ENCODE results near the gene UBE2C.
A peak's percentile ranks its signal among the peaks of the same experiment; 100 is the strongest.
"Not testable (repeated sequence)": the region's sequence is repeated elsewhere in the genome, so short reads cannot be mapped to it uniquely, and the experiment has no call there.

The UBE2C gene

DNA sequence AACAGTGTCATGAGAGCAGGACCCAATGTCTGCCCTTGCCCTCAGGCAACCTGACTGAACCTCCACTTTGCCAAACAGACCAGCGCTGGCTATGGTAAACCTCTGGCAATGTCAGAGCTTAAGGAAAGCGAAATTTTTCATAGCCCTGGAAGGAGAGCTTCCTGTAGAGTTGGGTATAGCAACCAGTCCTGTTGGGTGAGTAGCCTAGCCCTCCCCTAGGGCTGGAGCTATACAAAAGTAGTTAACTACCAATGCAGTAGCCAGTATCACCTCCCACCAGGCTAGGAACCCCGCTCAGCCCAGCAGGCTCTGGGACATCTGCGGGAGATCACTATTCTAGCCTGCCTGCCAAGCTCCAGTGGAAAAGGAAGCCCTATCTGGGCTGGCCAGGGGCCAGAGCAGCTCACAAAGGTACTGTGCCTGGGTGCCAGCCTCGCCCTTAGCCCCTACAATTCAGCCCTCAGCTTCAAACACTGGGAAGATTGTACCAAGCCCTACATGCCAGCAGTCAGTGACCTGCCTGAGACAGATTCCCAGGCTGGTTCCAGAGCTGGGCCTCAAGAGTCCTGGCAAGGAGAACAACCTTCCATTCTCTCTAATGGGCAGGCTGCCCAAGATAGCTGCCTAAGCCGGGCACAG is 28.7 kb upstream of the UBE2C start:
- Mint-ChIP-seq H3K27ac (no peak overlapping the region), H3K4me1 (peaks cover 8% of the 10 kb centered on the region), H3K36me3 (no peaks in the 10 kb centered on the region), H3K4me3 (no peak overlapping the region), H3K9me3 (no peaks in the 10 kb centered on the region)
- ATAC-seq (no peak), DNase-seq (ENCODE audit: low spot score in 2 of 2) (no peak)

DNA sequence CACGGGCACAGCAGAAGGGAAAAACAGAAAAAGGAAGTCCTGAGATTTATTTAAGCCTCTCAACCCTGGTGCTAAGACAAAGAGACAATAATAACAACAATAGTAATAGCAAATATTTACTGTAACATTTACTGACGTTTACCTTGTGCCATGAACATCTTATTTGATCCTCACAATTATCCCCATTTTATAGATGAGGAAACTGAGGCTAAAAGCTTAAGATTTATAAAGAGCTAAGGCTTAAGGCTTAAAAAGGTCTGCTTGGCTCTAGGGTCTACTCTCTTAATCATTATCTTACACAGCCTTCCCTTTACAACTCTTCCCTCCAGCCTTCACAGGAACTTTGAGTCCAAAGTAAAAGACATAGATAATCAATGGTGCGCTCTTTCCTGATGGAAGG is 24.1 kb upstream of the UBE2C start:
- no peak for ATAC-seq
- Mint-ChIP-seq H3K9me3 (no peaks in the 10 kb centered on the region), H3K27ac (no peak overlapping the region), H3K36me3 (peaks cover 18% of the 10 kb centered on the region), H3K4me1 (peaks cover 20% of the 10 kb centered on the region), H3K4me3 (no peak overlapping the region)
- no peak for DNase-seq (ENCODE audit: low spot score in 2 of 2)

DNA sequence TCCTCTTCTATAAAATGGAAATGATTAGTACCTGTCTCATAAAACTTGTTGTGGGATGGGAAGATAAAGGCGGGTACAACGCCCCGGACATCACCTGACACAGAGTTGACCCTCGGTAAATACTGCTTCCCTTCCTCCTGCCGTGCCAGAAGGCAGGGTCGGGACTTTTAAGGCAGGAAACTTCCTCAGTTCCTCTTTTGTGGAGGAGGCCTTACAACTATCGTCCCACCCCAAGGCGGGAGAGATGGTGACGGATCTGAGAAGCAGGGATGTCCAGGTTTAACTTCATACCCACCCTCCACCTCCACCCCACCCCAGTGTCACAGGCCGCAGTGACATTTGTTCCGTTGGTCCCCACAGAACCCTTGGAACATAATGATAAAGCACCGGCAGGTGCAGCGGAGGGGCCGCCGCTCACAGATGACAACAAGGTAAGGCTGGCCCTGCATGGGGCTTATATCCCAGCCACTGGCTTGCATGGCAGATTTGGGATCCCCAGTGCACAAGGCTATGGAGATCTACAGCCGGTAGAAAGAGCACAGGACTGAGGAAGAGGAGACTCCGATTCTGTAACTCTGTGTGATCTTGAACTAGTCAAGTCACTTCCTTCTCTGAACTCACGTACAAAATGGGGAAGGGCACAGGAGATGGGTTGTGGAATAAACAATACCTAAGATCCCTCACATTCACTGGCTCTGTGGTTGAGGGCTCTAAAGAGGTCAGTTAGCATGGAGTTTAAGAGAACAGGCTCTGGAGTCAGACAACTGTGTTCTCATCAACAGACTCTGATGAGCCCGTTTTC is 19.9 kb upstream of the UBE2C start:
- H3K4me1 Mint-ChIP-seq, result peaks cover 20% of the 10 kb centered on the region
- H3K9me3 Mint-ChIP-seq, result no peaks in the 10 kb centered on the region
- H3K27ac Mint-ChIP-seq, result peak overlapping the region; percentile 88

DNA sequence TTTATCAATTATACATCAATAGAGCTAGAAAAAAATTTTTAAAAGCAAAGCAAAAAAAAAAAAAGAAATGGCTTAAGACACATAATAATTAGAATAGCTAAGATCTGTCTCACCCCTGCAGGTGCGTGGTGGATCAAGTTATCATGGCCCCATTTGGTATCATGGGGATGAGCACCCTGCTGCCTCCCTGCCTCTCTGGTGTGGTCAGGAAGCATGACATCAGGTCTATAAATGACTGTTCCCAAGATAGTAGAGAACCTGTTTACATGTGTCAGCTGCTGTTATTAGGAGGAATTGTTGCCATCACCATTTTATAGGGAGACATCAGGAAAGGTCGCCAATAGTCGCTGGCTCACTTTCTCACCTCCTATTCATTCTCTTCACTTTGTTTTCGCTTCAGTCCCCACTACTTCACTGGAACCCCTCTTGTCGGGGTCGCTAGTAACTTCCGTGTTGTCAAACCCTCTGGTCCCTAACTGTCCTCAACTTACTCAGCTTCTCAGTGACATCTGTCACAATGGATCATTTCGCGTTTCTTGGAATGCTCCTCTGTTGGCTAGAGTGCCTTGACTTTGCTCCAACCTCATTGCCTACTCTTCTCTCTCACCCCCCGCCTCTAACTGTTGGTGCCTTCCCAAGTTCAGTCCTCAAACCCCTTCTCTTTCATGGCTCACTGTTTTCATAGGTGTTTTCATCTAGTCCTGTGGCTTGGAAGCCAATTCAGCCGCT is 15.9 kb upstream of the UBE2C start:
- peak overlapping the region; percentile 0 for H3K27ac Mint-ChIP-seq
- no peak for DNase-seq (ENCODE audit: low spot score in 2 of 2)

More for the DNA sequence above, 19.9 kb upstream of the UBE2C start:
- peak overlapping the region; percentile 77 for H3K4me3 Mint-ChIP-seq
- H3K36me3 Mint-ChIP-seq, result peaks cover 60% of the 10 kb centered on the region
- ATAC-seq, result no peak
- no peak for DNase-seq (ENCODE audit: low spot score in 2 of 2)

DNA sequence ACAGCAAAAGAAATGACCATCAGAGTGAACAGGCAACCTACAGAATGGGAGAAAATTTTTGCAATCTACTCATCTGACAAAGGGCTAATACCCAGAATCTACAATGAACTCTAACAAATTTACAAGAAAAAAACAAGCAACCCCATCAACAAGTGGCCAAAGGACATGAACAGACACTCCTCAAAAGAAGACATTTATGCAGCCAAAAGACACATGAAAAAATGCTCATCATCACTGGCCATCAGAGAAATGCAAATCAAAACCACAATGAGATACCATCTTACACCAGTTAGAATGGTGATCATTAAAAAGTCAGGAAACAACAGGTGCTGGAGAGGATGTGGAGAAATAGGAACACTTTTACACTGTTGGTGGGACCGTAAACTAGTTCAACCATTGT is 14.9 kb upstream of the UBE2C start:
- ATAC-seq; H3K4me3 Mint-ChIP-seq; H3K9me3 Mint-ChIP-seq; DNase-seq (ENCODE audit: low spot score in 2 of 2): not testable (repeated sequence)
- Mint-ChIP-seq H3K36me3 (peaks cover 82% of the 10 kb centered on the region), H3K27ac (peak overlapping the region; percentile 0), H3K4me1 (peaks cover 17% of the 10 kb centered on the region)

More for the DNA sequence above, 15.9 kb upstream of the UBE2C start:
- Mint-ChIP-seq H3K36me3 (peaks cover 82% of the 10 kb centered on the region), H3K4me3 (no peak overlapping the region), H3K9me3 (no peaks in the 10 kb centered on the region), H3K4me1 (peaks cover 23% of the 10 kb centered on the region)
- no peak for ATAC-seq

DNA sequence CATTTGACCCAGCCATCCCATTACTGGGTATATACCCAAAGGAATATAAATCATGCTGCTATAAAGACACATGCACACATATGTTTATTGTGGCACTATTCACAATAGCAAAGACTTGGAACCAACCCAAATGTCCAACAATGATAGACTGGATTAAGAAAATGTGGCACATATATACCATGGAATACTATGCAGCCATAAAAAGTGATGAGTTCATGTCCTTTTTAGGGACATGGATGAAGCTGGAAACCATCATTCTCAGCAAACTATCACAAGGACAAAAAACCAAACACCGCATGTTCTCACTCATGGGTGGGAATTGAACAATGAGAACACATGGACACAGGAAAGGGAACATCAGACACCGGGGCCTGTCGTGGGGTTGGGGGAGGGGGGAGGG is 14.5 kb upstream of the UBE2C start:
- H3K36me3 Mint-ChIP-seq, result peaks cover 83% of the 10 kb centered on the region

DNA sequence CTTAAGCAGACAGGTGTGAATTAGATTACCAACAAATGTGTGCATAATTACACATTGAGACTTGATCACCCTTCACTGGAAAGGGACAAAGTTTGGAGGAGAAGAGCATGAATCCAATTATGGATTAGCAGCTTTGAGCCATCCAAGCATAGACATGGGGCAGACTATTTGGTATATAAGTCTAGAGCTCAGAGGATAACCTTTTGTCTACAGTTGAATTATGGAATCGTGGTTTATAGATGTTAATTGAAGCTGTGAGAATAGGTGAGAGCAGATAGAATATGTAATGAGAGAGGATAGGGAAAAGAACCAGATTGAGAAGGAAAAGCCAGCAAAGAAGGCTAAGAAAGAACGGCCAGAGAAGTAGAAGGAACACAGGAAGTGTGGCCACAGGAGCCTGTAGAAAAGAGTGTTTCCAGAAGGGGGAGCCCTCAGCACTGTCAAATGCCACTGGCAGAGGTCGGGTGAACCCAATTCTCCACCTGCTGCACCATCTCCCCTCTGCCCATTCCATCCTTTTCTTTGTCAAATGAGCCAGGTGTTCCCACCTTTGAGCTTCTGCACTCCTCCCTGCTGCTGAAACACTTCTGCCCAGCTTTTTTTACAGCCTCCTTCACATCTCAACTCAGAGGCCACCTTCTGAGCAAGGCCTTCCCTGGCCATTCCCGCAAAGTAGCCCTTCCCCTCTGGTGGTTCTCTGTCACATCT is 13.4 kb upstream of the UBE2C start:
- Mint-ChIP-seq H3K4me3 (no peak overlapping the region), H3K27ac (peak overlapping the region; percentile 3), H3K36me3 (peaks cover 83% of the 10 kb centered on the region), H3K9me3 (no peaks in the 10 kb centered on the region), H3K4me1 (peaks cover 10% of the 10 kb centered on the region)
- DNase-seq (ENCODE audit: low spot score in 2 of 2), result peak; percentile 57 to 81
- ATAC-seq, result peak; percentile 93

More for the DNA sequence above, 14.5 kb upstream of the UBE2C start:
- not testable (repeated sequence) for H3K27ac Mint-ChIP-seq; ATAC-seq; H3K4me3 Mint-ChIP-seq; DNase-seq (ENCODE audit: low spot score in 2 of 2); H3K9me3 Mint-ChIP-seq
- peaks cover 12% of the 10 kb centered on the region for H3K4me1 Mint-ChIP-seq

DNA sequence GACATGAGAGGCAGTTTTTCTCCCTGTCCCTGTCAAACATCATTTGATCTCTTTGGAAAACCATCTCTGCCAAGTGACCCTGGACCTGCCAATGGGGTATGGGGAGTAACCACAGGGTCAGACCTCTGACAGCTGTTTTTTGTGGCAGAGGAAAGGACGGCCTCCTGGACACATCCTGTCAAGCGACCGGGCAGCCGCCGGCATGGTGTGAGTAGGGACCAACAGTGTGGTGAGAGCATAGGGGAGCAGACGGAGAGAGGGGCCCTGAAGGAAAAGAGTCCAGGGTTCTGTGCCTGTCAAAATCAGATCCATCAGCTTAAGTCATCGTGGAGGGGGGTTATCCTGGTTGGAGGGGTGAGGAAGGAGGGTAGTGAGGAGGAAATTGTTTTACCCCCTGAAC is 10.6 kb upstream of the UBE2C start:
- H3K36me3 Mint-ChIP-seq, result peaks cover 83% of the 10 kb centered on the region
- H3K4me1 Mint-ChIP-seq, result peaks cover 10% of the 10 kb centered on the region
- DNase-seq (ENCODE audit: low spot score in 2 of 2), result no peak
- no peaks in the 10 kb centered on the region for H3K9me3 Mint-ChIP-seq
- no peak overlapping the region for H3K27ac Mint-ChIP-seq
- H3K4me3 Mint-ChIP-seq, result no peak overlapping the region
- no peak for ATAC-seq

DNA sequence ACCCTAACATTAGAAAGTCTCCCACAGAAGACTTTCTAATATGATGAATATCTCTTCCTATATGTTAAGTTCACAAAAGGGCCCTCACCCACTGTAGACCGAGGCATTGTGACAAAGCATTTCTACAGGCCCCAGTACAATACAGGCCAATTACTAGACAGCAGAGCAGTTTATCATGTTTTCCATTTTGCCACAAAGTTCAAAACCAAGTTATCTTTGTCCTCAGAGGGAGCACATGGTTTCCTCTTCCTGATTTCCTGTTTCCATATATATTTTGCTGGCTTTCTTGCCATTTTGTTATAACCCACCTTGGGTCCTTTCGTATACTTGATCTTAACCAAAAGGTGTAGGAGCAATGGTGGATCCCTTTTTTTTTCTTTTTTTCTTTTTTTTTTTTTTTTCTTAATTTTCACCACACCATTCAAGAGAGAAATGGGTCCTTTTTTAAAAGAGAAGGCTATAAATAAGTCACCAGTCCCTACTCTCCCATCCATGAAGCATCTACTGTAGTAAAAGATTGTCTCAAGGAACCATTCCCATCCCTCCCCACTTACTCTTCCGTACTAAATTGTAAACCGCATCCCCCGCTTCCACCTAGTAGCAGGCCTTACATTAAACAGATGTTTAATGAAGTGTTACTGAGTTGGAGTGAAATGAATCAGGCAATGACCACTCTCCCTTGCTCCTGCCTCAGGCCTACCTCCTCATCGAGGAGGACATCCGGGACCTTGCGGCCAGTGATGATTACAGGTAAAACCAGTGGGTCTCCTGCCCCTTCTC is 2.1 kb upstream of the UBE2C start:
- DNase-seq (ENCODE audit: low spot score in 2 of 2), result no peak
- H3K9me3 Mint-ChIP-seq, result no peaks in the 10 kb centered on the region
- no peak overlapping the region for H3K4me3 Mint-ChIP-seq
- peak overlapping the region; percentile 76 for H3K27ac Mint-ChIP-seq
- H3K36me3 Mint-ChIP-seq, result peaks cover 95% of the 10 kb centered on the region
- H3K4me1 Mint-ChIP-seq, result peaks cover 20% of the 10 kb centered on the region
- no peak for ATAC-seq

DNA sequence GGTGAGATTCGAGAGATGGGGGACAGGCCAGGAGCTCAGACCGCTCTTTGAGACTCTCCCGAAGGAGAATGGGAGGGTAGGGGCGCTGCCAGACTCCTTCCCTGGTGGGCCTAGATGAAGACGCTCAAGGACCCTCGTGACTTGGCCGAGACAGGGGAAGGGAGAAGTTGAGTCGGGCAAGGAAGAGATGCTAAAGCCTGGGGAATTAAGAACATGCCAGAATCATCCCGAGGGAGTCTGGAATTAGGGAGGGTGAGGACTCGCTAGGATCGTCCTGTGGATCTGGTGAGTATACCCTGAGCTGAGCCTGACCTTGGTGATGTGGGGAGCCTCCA is 529 bp downstream of the UBE2C start:
- peak overlapping the region; percentile 91 for H3K27ac Mint-ChIP-seq

DNA sequence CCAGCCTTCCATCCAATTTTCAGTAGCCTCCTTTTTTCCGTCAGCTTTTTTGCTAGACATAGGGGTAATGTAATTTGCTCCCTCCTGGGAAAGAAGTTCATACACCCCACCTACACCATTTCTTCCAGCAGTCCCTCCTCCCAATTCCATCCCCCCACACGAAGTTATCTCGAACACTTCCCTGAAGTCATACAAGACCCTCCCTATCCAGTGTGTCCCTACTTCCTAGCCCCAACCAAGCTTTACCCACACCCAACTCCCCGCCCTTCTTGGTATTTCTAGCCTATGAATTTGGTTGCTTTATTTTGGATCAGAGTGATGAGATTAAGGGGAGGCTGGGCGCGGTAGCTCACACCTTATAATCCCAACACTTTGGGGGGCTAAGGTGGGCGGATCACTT is 1.0 kb downstream of the UBE2C start:
- DNase-seq (ENCODE audit: low spot score in 2 of 2) (no peak), ATAC-seq (no peak)
- H3K27ac Mint-ChIP-seq, result peak overlapping the region; percentile 91
- peaks cover 82% of the 10 kb centered on the region for H3K36me3 Mint-ChIP-seq
- no peaks in the 10 kb centered on the region for H3K9me3 Mint-ChIP-seq
- H3K4me1 Mint-ChIP-seq, result peaks cover 20% of the 10 kb centered on the region
- H3K4me3 Mint-ChIP-seq, result peak overlapping the region; percentile 91

More for the DNA sequence above, 529 bp downstream of the UBE2C start:
- DNase-seq (ENCODE audit: low spot score in 2 of 2), result no peak
- Mint-ChIP-seq H3K9me3 (no peaks in the 10 kb centered on the region), H3K4me1 (peaks cover 20% of the 10 kb centered on the region), H3K36me3 (peaks cover 87% of the 10 kb centered on the region), H3K4me3 (peak overlapping the region; percentile 91)
- ATAC-seq, result no peak

DNA sequence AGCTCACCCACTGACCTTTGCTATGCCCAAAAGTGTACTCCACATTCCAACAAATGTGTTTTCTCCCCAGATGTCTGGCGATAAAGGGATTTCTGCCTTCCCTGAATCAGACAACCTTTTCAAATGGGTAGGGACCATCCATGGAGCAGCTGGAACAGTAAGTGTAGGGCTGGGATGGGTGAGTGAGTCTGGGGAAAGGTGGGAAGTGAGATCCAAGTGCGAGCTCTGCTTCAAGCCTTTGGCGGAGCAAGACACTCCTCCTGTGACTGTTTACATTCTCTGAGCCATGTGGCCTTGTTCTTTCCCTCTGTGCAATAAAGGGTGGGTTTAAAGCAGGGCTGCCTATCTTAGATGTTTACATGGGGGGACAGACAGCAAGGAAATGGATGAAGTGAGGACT is 1.9 kb downstream of the UBE2C start:
- Mint-ChIP-seq H3K4me3 (no peak overlapping the region), H3K9me3 (no peaks in the 10 kb centered on the region), H3K4me1 (peaks cover 20% of the 10 kb centered on the region), H3K36me3 (peaks cover 74% of the 10 kb centered on the region), H3K27ac (no peak overlapping the region)
- ATAC-seq, result no peak
- no peak for DNase-seq (ENCODE audit: low spot score in 2 of 2)

DNA sequence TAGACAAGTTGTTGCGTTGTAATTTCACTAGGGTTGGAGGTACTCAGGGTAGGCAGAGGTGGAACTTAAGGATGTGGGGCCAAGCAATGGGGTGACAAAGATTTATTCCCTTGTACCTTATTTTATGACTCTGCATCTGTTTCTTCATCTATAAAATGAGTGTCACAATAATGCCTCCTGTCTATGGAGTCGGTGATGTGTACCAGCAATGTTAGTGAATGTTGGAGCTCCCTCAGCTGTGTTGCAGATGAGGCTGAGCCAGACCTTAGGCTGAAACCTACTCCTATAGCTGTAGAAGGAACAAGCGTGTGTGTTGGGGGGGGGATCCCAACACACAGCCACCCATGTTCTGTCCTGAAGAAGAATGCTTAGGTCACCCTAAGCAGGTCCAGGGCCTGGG is 4.5 kb downstream of the UBE2C start:
- Mint-ChIP-seq H3K9me3 (no peaks in the 10 kb centered on the region), H3K4me3 (no peak overlapping the region), H3K36me3 (peaks cover 49% of the 10 kb centered on the region), H3K27ac (peak overlapping the region; percentile 36), H3K4me1 (peaks cover 18% of the 10 kb centered on the region)
- no peak for ATAC-seq
- no peak for DNase-seq (ENCODE audit: low spot score in 2 of 2)

DNA sequence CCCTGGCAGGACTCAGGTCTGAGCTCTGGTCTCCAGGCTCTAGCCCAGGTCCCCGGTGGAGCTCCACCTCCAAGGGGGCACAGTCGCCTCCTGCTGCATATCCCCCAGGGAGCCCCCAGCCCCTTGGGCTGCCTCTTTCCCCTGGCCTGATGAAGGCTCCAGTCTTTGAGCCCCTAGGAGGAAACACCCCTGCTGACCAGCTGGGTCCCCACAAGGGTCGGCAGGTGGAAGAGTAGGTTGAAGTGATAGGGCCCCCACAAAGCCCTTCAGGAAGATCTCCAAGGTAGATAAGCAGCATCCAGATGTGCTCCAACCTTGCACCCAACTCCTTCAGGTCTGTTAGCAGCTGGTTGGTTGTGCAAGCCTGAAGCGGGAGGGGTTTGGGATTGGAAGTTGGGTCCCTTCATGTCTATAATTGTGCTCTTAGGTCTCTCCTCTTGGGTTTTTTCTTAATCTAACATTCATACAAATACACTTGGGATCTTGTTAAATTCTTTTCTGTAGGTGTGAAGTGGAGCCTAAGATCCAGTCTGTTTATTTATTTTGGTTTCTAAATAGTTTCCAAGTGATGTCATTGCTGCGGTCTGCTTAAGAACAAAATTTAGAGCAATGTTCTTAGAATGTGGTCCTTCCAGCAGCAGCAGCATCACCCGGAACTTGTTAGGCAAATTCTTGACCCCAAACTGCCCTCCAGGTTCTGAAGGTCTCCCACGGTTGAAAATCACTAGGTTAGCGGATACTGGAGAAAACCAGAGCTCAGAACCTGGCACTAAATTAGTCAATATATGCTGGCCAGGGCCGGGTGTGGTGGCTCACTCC is 5.1 kb downstream of the UBE2C start:
- H3K36me3 Mint-ChIP-seq, result peaks cover 42% of the 10 kb centered on the region
- peak overlapping the region; percentile 0 for H3K27ac Mint-ChIP-seq
- no peak overlapping the region for H3K4me3 Mint-ChIP-seq
- DNase-seq (ENCODE audit: low spot score in 2 of 2) (no peak), ATAC-seq (no peak)
- H3K9me3 Mint-ChIP-seq, result no peaks in the 10 kb centered on the region
- peaks cover 12% of the 10 kb centered on the region for H3K4me1 Mint-ChIP-seq

All from stimulated activated effector memory CD8-positive, alpha-beta T cell treated with anti-CD3 and anti-CD28 coated beads, Interleukin-12 subunit alpha, Interleukin-12 subunit beta, amount 100 ng/mL, for 72 hours (primary cell).